ENCODE results near the gene SHISA2. TPM values are rescaled to one million over a fixed set of nuclear protein-coding genes. Genes with fewer than 3 reads are reported as not detected.

Gene SHISA2
- total RNA-seq, 1 experiment from 2014 or later: 8.1 TPM

DNA sequence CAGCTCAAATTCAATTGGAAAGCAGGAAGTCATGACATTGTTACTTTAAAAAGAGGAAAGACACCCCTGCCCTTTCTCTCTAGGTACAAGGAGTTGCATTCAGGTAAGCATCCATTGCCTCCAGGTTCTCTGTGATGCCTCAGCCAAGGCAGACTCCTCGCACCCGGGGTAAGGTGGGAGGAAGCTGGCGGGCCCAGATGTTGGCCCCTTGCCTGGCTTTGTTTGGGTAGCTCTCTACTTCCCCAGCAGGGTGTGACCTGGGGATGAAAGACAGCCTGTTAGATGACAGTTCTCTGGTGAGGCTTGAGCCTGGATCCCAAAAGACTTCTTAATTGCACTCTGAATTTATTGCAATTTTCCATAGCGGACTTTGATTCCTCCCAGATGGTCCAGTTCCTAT, 25.6 kb downstream of the SHISA2 start:
- no peak overlapping the region for H3K27ac Mint-ChIP-seq
- no peak overlapping the region for H4K91ac ChIP-seq (ENCODE audit: insufficient read length, low read depth, low read length)
- H3K27me3 Mint-ChIP-seq (ENCODE audit: low read depth): no peaks in the 10 kb centered on the region
- H3K36me3 Mint-ChIP-seq (ENCODE audit: insufficient read depth in 1 of 3, low read depth in 3 of 3): peaks cover 0 to 7% (median 5%) of the 10 kb centered on the region in 3 experiments; a peak in 5 of 7 replicates
- DNase-seq: no peak
- no peak overlapping the region for H4K8ac ChIP-seq (replicated peaks; ENCODE audit: insufficient read length, low read depth, low read length)
- peaks cover 6% of the 10 kb centered on the region; the same call in 1 of the 2 replicates for H3K4me1 ChIP-seq (ENCODE audit: insufficient read depth, low read length)
- no peak overlapping the region for H2BK120ac ChIP-seq (ENCODE audit: low read depth, low read length, poor library complexity, severe bottlenecking)
- peaks cover 5 to 8% of the 10 kb centered on the region in 2 experiments; a peak in 3 of 5 replicates for H3K9me3 Mint-ChIP-seq
- no peaks in the 10 kb centered on the region for H3K9me3 ChIP-seq (ENCODE audit: control insufficient read depth, low read depth, low read length)
- no peak overlapping the region for H2BK15ac ChIP-seq (ENCODE audit: low read depth, low read length)
- peaks cover 27 to 34% of the 10 kb centered on the region in 2 experiments for H3K4me1 Mint-ChIP-seq
- no peak overlapping the region for H3K4me2 ChIP-seq (ENCODE audit: insufficient read depth, insufficient read length, low read length)
- no peak overlapping the region for H2BK5ac ChIP-seq (ENCODE audit: insufficient read length, low read length)
- H3K23ac ChIP-seq (ENCODE audit: insufficient read length, low read depth, low read length): no peak overlapping the region
- no peak overlapping the region for H2BK12ac ChIP-seq (ENCODE audit: insufficient read length, low read depth, low read length)
- H3K27me3 ChIP-seq (ENCODE audit: insufficient read depth, low read length): no peaks in the 10 kb centered on the region; the same call in 1 of the 2 replicates
- H2AK5ac ChIP-seq (ENCODE audit: insufficient read length, low read length): no peak overlapping the region
- H3K4me3 Mint-ChIP-seq: no peak overlapping the region
- H3T11ph ChIP-seq (ENCODE audit: low read length): no peak overlapping the region
- H4K5ac ChIP-seq (ENCODE audit: insufficient read length, low read depth, low read length): no peak overlapping the region
- no peak overlapping the region for H2BK20ac ChIP-seq (ENCODE audit: low read depth, low read length, poor library complexity, severe bottlenecking)
- WGBS (ENCODE audit: extremely low coverage, insufficient read length, low lambda C conversion rate): no CpG with 5 or more reads among the region's 4 CpGs
- no peaks in the 10 kb centered on the region for H4K20me1 ChIP-seq (ENCODE audit: control insufficient read depth, insufficient read depth, insufficient read length)
- TF ChIP-seq, protein P1, sequence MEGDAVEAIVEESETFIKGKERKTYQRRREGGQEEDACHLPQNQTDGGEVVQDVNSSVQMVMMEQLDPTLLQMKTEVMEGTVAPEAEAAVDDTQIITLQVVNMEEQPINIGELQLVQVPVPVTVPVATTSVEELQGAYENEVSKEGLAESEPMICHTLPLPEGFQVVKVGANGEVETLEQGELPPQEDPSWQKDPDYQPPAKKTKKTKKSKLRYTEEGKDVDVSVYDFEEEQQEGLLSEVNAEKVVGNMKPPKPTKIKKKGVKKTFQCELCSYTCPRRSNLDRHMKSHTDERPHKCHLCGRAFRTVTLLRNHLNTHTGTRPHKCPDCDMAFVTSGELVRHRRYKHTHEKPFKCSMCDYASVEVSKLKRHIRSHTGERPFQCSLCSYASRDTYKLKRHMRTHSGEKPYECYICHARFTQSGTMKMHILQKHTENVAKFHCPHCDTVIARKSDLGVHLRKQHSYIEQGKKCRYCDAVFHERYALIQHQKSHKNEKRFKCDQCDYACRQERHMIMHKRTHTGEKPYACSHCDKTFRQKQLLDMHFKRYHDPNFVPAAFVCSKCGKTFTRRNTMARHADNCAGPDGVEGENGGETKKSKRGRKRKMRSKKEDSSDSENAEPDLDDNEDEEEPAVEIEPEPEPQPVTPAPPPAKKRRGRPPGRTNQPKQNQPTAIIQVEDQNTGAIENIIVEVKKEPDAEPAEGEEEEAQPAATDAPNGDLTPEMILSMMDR (conservative IDR thresholded peaks at IDR 0.05): no peak
- no peak overlapping the region for H3K27ac ChIP-seq (ENCODE audit: insufficient read length, low read depth, low read length)
- H3K79me2 ChIP-seq (ENCODE audit: insufficient read depth, low read length): no peaks in the 10 kb centered on the region
- H3K18ac ChIP-seq (ENCODE audit: insufficient read length, low read depth, low read length): no peak overlapping the region
- no peaks in the 10 kb centered on the region for H3K23me2 ChIP-seq (ENCODE audit: insufficient read length, low read depth, low read length, poor library complexity, severe bottlenecking)
- no peaks in the 10 kb centered on the region for H3K79me1 ChIP-seq (ENCODE audit: insufficient read depth, low read depth, low read length, poor library complexity, severe bottlenecking)
- H3K14ac ChIP-seq (ENCODE audit: insufficient read depth, low read length): no peak overlapping the region
- H3K9ac ChIP-seq (ENCODE audit: extremely low read depth, insufficient read length, low read length): no peak overlapping the region
- no peak overlapping the region for H2AFZ ChIP-seq (ENCODE audit: low read length)
- H3K56ac ChIP-seq (ENCODE audit: insufficient read length, low read depth, low read length): no peak overlapping the region
- no peak overlapping the region for H3K4ac ChIP-seq (ENCODE audit: low read depth, low read length)
